ENCODE results near the gene FBXL17.
"Not testable (repeated sequence)": the region's sequence is repeated elsewhere in the genome, so short reads cannot be mapped to it uniquely, and the experiment has no call there.

Gene FBXL17

GRCh38 chr5:108409786-108410185, 27.9 kb upstream of the FBXL17 start:
- Histone ChIP-seq H3K4me2 (ENCODE audit: insufficient read depth, low read length, poor library complexity, severe bottlenecking) (no peak overlapping the region), H2BK5ac (ENCODE audit: low read length) (no peak overlapping the region), H4K91ac (ENCODE audit: low read depth, low read length, poor library complexity) (no peak overlapping the region), H3K9ac (ENCODE audit: low read depth, low read length, poor library complexity) (no peak overlapping the region), H3K36me3 (replicated peaks in 1 of 2; ENCODE audit: control insufficient read depth in 2 of 2, insufficient read depth in 2 of 2, low read length in 2 of 2) (no peaks in the 10 kb centered on the region), H3K18ac (ENCODE audit: low read length) (no peak overlapping the region), H3K27me3 (ENCODE audit: control insufficient read depth in 3 of 3, insufficient read depth in 3 of 3, low read depth in 1 of 3, low read length in 3 of 3) (no peaks in the 10 kb centered on the region), H2AK5ac (ENCODE audit: low read depth, low read length) (no peak overlapping the region), H2BK15ac (ENCODE audit: low read length) (no peak overlapping the region), H3K23ac (ENCODE audit: low read depth, low read length, poor library complexity) (no peak overlapping the region), H3K14ac (ENCODE audit: low read length) (no peak overlapping the region), H3K4me1 (ENCODE audit: control insufficient read depth in 2 of 2, insufficient read depth in 1 of 2, low read depth in 1 of 2, low read length in 2 of 2) (peaks cover 2 to 6% of the 10 kb centered on the region in 2 donors), H3K27ac (replicated peaks; ENCODE audit: low read length) (no peak overlapping the region), H3K4ac (ENCODE audit: low read length) (no peak overlapping the region), H2BK12ac (ENCODE audit: low read length) (no peak overlapping the region), H2BK120ac (ENCODE audit: low read depth, low read length) (no peak overlapping the region), H3K9me3 (replicated peaks in 1 of 2; ENCODE audit: control insufficient read depth in 2 of 2, insufficient read depth in 1 of 2, low read depth in 1 of 2, low read length in 2 of 2) (no peaks in the 10 kb centered on the region), H3K4me3 (ENCODE audit: low read length in 2 of 2) (no peak overlapping the region), H4K8ac (ENCODE audit: low read depth, low read length) (no peak overlapping the region), H2AFZ (ENCODE audit: low read length) (peak overlapping the region; percentile 88), H3K79me1 (ENCODE audit: low read depth, low read length) (no peaks in the 10 kb centered on the region)
- no peak for DNase-seq (ENCODE audit: low spot score)
- WGBS, 2 donors (ENCODE audit: extremely low coverage in 2 of 2, insufficient read length in 2 of 2, insufficient replicate concordance in 1 of 2): no CpG with 5 or more reads among the region's 2 CpGs

- not testable (repeated sequence) for H3K4ac ChIP-seq (ENCODE audit: low read length); H4K8ac ChIP-seq (ENCODE audit: low read depth, low read length); H3K27ac ChIP-seq (replicated peaks; ENCODE audit: low read length); H3K36me3 ChIP-seq (replicated peaks in 1 of 2; ENCODE audit: control insufficient read depth in 2 of 2, insufficient read depth in 2 of 2, low read length in 2 of 2); H2AK5ac ChIP-seq (ENCODE audit: low read depth, low read length); H3K23ac ChIP-seq (ENCODE audit: low read depth, low read length, poor library complexity); H2AFZ ChIP-seq (ENCODE audit: low read length); DNase-seq (ENCODE audit: low spot score); H3K79me1 ChIP-seq (ENCODE audit: low read depth, low read length); H2BK15ac ChIP-seq (ENCODE audit: low read length); H4K91ac ChIP-seq (ENCODE audit: low read depth, low read length, poor library complexity); H2BK5ac ChIP-seq (ENCODE audit: low read length); H3K4me2 ChIP-seq (ENCODE audit: insufficient read depth, low read length, poor library complexity, severe bottlenecking); H3K9me3 ChIP-seq (replicated peaks in 1 of 2; ENCODE audit: control insufficient read depth in 2 of 2, insufficient read depth in 1 of 2, low read depth in 1 of 2, low read length in 2 of 2); H3K4me1 ChIP-seq (ENCODE audit: control insufficient read depth in 2 of 2, insufficient read depth in 1 of 2, low read depth in 1 of 2, low read length in 2 of 2); H3K27me3 ChIP-seq (ENCODE audit: control insufficient read depth in 3 of 3, insufficient read depth in 3 of 3, low read depth in 1 of 3, low read length in 3 of 3); H3K14ac ChIP-seq (ENCODE audit: low read length); H2BK12ac ChIP-seq (ENCODE audit: low read length); H3K9ac ChIP-seq (ENCODE audit: low read depth, low read length, poor library complexity); H3K4me3 ChIP-seq (ENCODE audit: low read length in 2 of 2); H3K18ac ChIP-seq (ENCODE audit: low read length); H2BK120ac ChIP-seq (ENCODE audit: low read depth, low read length)
- WGBS, 2 donors (ENCODE audit: extremely low coverage in 2 of 2, insufficient read length in 2 of 2, insufficient replicate concordance in 1 of 2): no CpG with 5 or more reads among the region's 3 CpGs
Observed at GRCh38 chr5:108405201-108405600, 23.3 kb upstream of the FBXL17 start.

- H3K23ac ChIP-seq (ENCODE audit: low read depth, low read length, poor library complexity): no peak overlapping the region
- peaks cover 0 to 2% of the 10 kb centered on the region in 2 donors for H3K9me3 ChIP-seq (replicated peaks in 1 of 2; ENCODE audit: control insufficient read depth in 2 of 2, insufficient read depth in 1 of 2, low read depth in 1 of 2, low read length in 2 of 2)
- H3K4me1 ChIP-seq (ENCODE audit: control insufficient read depth in 2 of 2, insufficient read depth in 1 of 2, low read depth in 1 of 2, low read length in 2 of 2): no peaks in the 10 kb centered on the region
- no peak for DNase-seq (ENCODE audit: low spot score)
- no peak overlapping the region for H3K4ac ChIP-seq (ENCODE audit: low read length)
- H2AFZ ChIP-seq (ENCODE audit: low read length): peak overlapping the region; percentile 33
- WGBS, 2 donors (ENCODE audit: extremely low coverage in 2 of 2, insufficient read length in 2 of 2, insufficient replicate concordance in 1 of 2): no CpG with 5 or more reads among the region's 6 CpGs
- H3K4me2 ChIP-seq (ENCODE audit: insufficient read depth, low read length, poor library complexity, severe bottlenecking): no peak overlapping the region
- no peak overlapping the region for H2AK5ac ChIP-seq (ENCODE audit: low read depth, low read length)
- no peak overlapping the region for H3K27ac ChIP-seq (replicated peaks; ENCODE audit: low read length)
- H3K79me1 ChIP-seq (ENCODE audit: low read depth, low read length): no peaks in the 10 kb centered on the region
- no peak overlapping the region for H2BK5ac ChIP-seq (ENCODE audit: low read length)
- H3K18ac ChIP-seq (ENCODE audit: low read length): no peak overlapping the region
- H3K14ac ChIP-seq (ENCODE audit: low read length): no peak overlapping the region
- H2BK15ac ChIP-seq (ENCODE audit: low read length): no peak overlapping the region
- no peak overlapping the region for H3K4me3 ChIP-seq (ENCODE audit: low read length in 2 of 2)
- no peak overlapping the region for H2BK120ac ChIP-seq (ENCODE audit: low read depth, low read length)
- H4K8ac ChIP-seq (ENCODE audit: low read depth, low read length): no peak overlapping the region
- no peak overlapping the region for H3K9ac ChIP-seq (ENCODE audit: low read depth, low read length, poor library complexity)
- H3K36me3 ChIP-seq (replicated peaks in 1 of 2; ENCODE audit: control insufficient read depth in 2 of 2, insufficient read depth in 2 of 2, low read length in 2 of 2): no peaks in the 10 kb centered on the region
- no peaks in the 10 kb centered on the region for H3K27me3 ChIP-seq (ENCODE audit: control insufficient read depth in 3 of 3, insufficient read depth in 3 of 3, low read depth in 1 of 3, low read length in 3 of 3)
- H2BK12ac ChIP-seq (ENCODE audit: low read length): no peak overlapping the region
- no peak overlapping the region for H4K91ac ChIP-seq (ENCODE audit: low read depth, low read length, poor library complexity)
Observed at GRCh38 chr5:108398964-108399363, 17.1 kb upstream of the FBXL17 start.

GRCh38 chr5:108396837-108397236, 14.9 kb upstream of the FBXL17 start:
- not testable (repeated sequence) for H3K9me3 ChIP-seq (replicated peaks in 1 of 2; ENCODE audit: control insufficient read depth in 2 of 2, insufficient read depth in 1 of 2, low read depth in 1 of 2, low read length in 2 of 2)

More at GRCh38 chr5:108396837-108397236, 14.9 kb upstream of the FBXL17 start:
- H3K9ac ChIP-seq (ENCODE audit: low read depth, low read length, poor library complexity); H3K27me3 ChIP-seq (ENCODE audit: control insufficient read depth in 3 of 3, insufficient read depth in 3 of 3, low read depth in 1 of 3, low read length in 3 of 3); H3K4me2 ChIP-seq (ENCODE audit: insufficient read depth, low read length, poor library complexity, severe bottlenecking); H3K18ac ChIP-seq (ENCODE audit: low read length); H2BK120ac ChIP-seq (ENCODE audit: low read depth, low read length); H2AFZ ChIP-seq (ENCODE audit: low read length); H3K4me1 ChIP-seq (ENCODE audit: control insufficient read depth in 2 of 2, insufficient read depth in 1 of 2, low read depth in 1 of 2, low read length in 2 of 2); H3K36me3 ChIP-seq (replicated peaks in 1 of 2; ENCODE audit: control insufficient read depth in 2 of 2, insufficient read depth in 2 of 2, low read length in 2 of 2); H2AK5ac ChIP-seq (ENCODE audit: low read depth, low read length); H3K4ac ChIP-seq (ENCODE audit: low read length); H3K14ac ChIP-seq (ENCODE audit: low read length); H2BK12ac ChIP-seq (ENCODE audit: low read length); DNase-seq (ENCODE audit: low spot score); H4K91ac ChIP-seq (ENCODE audit: low read depth, low read length, poor library complexity); H3K23ac ChIP-seq (ENCODE audit: low read depth, low read length, poor library complexity); H3K27ac ChIP-seq (replicated peaks; ENCODE audit: low read length); H2BK5ac ChIP-seq (ENCODE audit: low read length); H2BK15ac ChIP-seq (ENCODE audit: low read length); H3K79me1 ChIP-seq (ENCODE audit: low read depth, low read length); H3K4me3 ChIP-seq (ENCODE audit: low read length in 2 of 2); H4K8ac ChIP-seq (ENCODE audit: low read depth, low read length): not testable (repeated sequence)
- WGBS, 2 donors (ENCODE audit: extremely low coverage in 2 of 2, insufficient read length in 2 of 2, insufficient replicate concordance in 1 of 2): no CpG with 5 or more reads among the region's 5 CpGs
